LoVo (cell line): ENCODE data around the gene MAFB.

Experiments
- DNase-seq: peaks from one replicate; pipeline ENCODE4 v3.0.0-alpha.2; 2016; ENCODE audit warnings: low spot score

MAFB gene

GRCh38 chr20:40655451-40655850 is 33.6 kb downstream of the MAFB start:
- DNase-seq = no peak

GRCh38 chr20:40654876-40655275 is 34.2 kb downstream of the MAFB start:
- DNase-seq = no peak

GRCh38 chr20:40652441-40652987 is 36.5 kb downstream of the MAFB start:
- no peak for DNase-seq

GRCh38 chr20:40651151-40651550 is 37.9 kb downstream of the MAFB start:
- DNase-seq = no peak

- DNase-seq = no peak
Observed at GRCh38 chr20:40650707-40651106, 38.3 kb downstream of the MAFB start.

- no peak for DNase-seq
Observed at GRCh38 chr20:40648210-40649072, 40.6 kb downstream of the MAFB start.

- no peak for DNase-seq
Observed at GRCh38 chr20:40646813-40647212, 42.2 kb downstream of the MAFB start.

GRCh38 chr20:40646361-40646760 is 42.7 kb downstream of the MAFB start:
- DNase-seq = no peak

GRCh38 chr20:40644863-40645262 is 44.2 kb downstream of the MAFB start:
- no peak for DNase-seq

GRCh38 chr20:40643891-40644290 is 45.1 kb downstream of the MAFB start:
- DNase-seq = no peak

- no peak for DNase-seq
Observed at GRCh38 chr20:40641809-40642208, 47.2 kb downstream of the MAFB start.

GRCh38 chr20:40641202-40641601 is 47.8 kb downstream of the MAFB start:
- no peak for DNase-seq

- DNase-seq = no peak
Observed at GRCh38 chr20:40640667-40641066, 48.4 kb downstream of the MAFB start.

- no peak for DNase-seq
Observed at GRCh38 chr20:40639676-40640355, 49.2 kb downstream of the MAFB start.

- no peak for DNase-seq
Observed at GRCh38 chr20:40639132-40639531, 49.9 kb downstream of the MAFB start.

GRCh38 chr20:40638414-40638813 is 50.6 kb downstream of the MAFB start:
- DNase-seq = no peak

GRCh38 chr20:40637176-40637575 is 51.9 kb downstream of the MAFB start:
- no peak for DNase-seq

- DNase-seq = no peak
Observed at GRCh38 chr20:40636486-40636885, 52.5 kb downstream of the MAFB start.

GRCh38 chr20:40635971-40636370 is 53.1 kb downstream of the MAFB start:
- DNase-seq = no peak
